A673 (cell line): Measurements from ENCODE around the gene ITGB8. TPM values are rescaled to one million over a fixed set of nuclear protein-coding genes. Genes with fewer than 3 reads are reported as not detected.

ENCODE experiments used
- BruUV-seq: library from RNA; stranded (reverse); fragments of 400-500 nt; replicated peaks from 2 replicates; lab custom pipeline; 2021; lab: Mats Ljungman, UMichigan
- CTCF ChIA-PET: fragments of 300-600 bp; sonication (Branson Sonifier 250); formaldehyde crosslinking; loops from one replicate; lab custom pipeline; 2022; ENCODE audit warnings: antibody characterized with exemption; lab: Charles Lee
- POLR2A ChIA-PET: fragments of 300-600 bp; sonication (Branson Sonifier 250); formaldehyde crosslinking; loops from one replicate; lab custom pipeline; 2022; ENCODE audit warnings: antibody characterized with exemption; ENCODE audit not compliant: low non-redundant PET; lab: Charles Lee
- DNase-seq: peaks from one replicate; pipeline ENCODE4 v3.0.0-alpha.2; 2015; ENCODE audit warnings: low spot score
- H3K27ac ChIP-seq: fragments of 200-600 bp; sonication (generic); 2 replicates; pipeline ENCODE4 v1.5.1; 2016; ENCODE audit warnings: mixed run types, low read depth, mild to moderate bottlenecking, mixed read lengths, antibody characterized with exemption, low read length; ENCODE audit not compliant: poor library complexity, severe bottlenecking
- H3K27me3 ChIP-seq: fragments of 200-600 bp; sonication (generic); replicated peaks from 2 replicates; pipeline ENCODE4 v1.6.1; 2017; ENCODE audit warnings: mixed run types, low read depth, mild to moderate bottlenecking, mixed read lengths, antibody characterized with exemption, low read length; ENCODE audit not compliant: insufficient read depth, poor library complexity
- H3K36me3 ChIP-seq: fragments of 200-600 bp; sonication (generic); 2 replicates; pipeline ENCODE4 v1.6.1; 2016; ENCODE audit warnings: mixed run types, mild to moderate bottlenecking, mixed read lengths, antibody characterized with exemption, low read length; ENCODE audit not compliant: insufficient read depth, poor library complexity, severe bottlenecking
- H3K4me1 ChIP-seq: fragments of 200-600 bp; sonication (generic); 2 replicates; pipeline ENCODE4 v1.6.1; 2017; ENCODE audit warnings: mixed run types, mild to moderate bottlenecking, mixed read lengths, antibody characterized with exemption, low read length; ENCODE audit not compliant: insufficient read depth, poor library complexity, severe bottlenecking
- H3K4me3 ChIP-seq: fragments of 200-600 bp; sonication (generic); 2 replicates; pipeline ENCODE4 v1.5.1; 2016; ENCODE audit warnings: low read depth, mixed run types, mild to moderate bottlenecking, mixed read lengths, low read length; ENCODE audit not compliant: poor library complexity, severe bottlenecking
- H3K9me3 ChIP-seq: fragments of 200-600 bp; sonication (generic); 2 replicates; pipeline ENCODE4 v1.6.1; 2016; ENCODE audit warnings: mixed run types, low read depth, mild to moderate bottlenecking, mixed read lengths, antibody characterized with exemption, low read length; ENCODE audit not compliant: poor library complexity, severe bottlenecking
- CTCF ChIP-seq: fragments of 300-800, 200-600 bp; sonication (generic); conservative IDR thresholded peaks from 2 replicates; pipeline ENCODE4 v1.5.1; 2017; ENCODE audit warnings: low read depth, mild to moderate bottlenecking, antibody characterized with exemption, low read length, moderate library complexity, mixed read lengths
- EZH2 ChIP-seq: fragments of 200-600 bp; sonication (generic); IDR thresholded peaks from 2 replicates; pipeline ENCODE4 v1.6.1; 2017; ENCODE audit warnings: borderline replicate concordance, low read depth, mild to moderate bottlenecking, mixed read lengths, antibody characterized with exemption, low read length; ENCODE audit not compliant: poor library complexity, severe bottlenecking
- intact Hi-C: fragments of 100-400 bp; cut with micrococcal nuclease; formaldehyde crosslinking; loops from one replicate; pipeline ENCODE4 v1.10.0; 2022; ENCODE audit not compliant: unreplicated experiment
- total RNA-seq: library from RNA; stranded (reverse); gene quantifications from 2 replicates; pipeline ENCODE4 v1.2.3, GENCODE V29; 2021

ITGB8 gene
- total RNA-seq, 1 experiment from 2014 or later = 1.3 TPM

- DNase-seq = no peak
- Histone ChIP-seq H3K36me3 (no peaks in the 10 kb centered on the region), H3K4me3 (no peak overlapping the region), H3K4me1 (no peaks in the 10 kb centered on the region), H3K27me3 (no peaks in the 10 kb centered on the region), H3K27ac (no peak overlapping the region), H3K9me3 (no peaks in the 10 kb centered on the region)
- no TSS peak for BruUV-seq
- ChIA-PET CTCF (no interaction called here), POLR2A (no interaction called here)
- no peak for TF ChIP-seq CTCF
- TF ChIP-seq EZH2 = no peak
- intact Hi-C loops = no loop called here
These were observed 87.1 kb downstream of the ITGB8 start for GRCh38 chr7:20417675-20418382.

- no peak overlapping the region for H3K27ac ChIP-seq
- no peaks in the 10 kb centered on the region for H3K27me3 ChIP-seq
- DNase-seq = no peak
- ChIA-PET POLR2A (interaction anchor here (0.6 kb wide), 1 partner anchor 14 kb away, joined by 3 read pairs; no protein-coding TSS in a partner anchor), CTCF (no interaction called here)
- no peaks in the 10 kb centered on the region for H3K9me3 ChIP-seq
- H3K36me3 ChIP-seq = no peaks in the 10 kb centered on the region
- intact Hi-C loops = no loop called here
- TF ChIP-seq EZH2 (no peak), CTCF (no peak)
- BruUV-seq = no TSS peak
- no peak overlapping the region for H3K4me3 ChIP-seq
- H3K4me1 ChIP-seq = no peaks in the 10 kb centered on the region
These were observed 93.8 kb downstream of the ITGB8 start for GRCh38 chr7:20424500-20424899.

GRCh38 chr7:20430664-20431063, 100.0 kb downstream of the ITGB8 start:
- H3K36me3 ChIP-seq = no peaks in the 10 kb centered on the region
- no peak for DNase-seq
- H3K27ac ChIP-seq = no peak overlapping the region
- POLR2A ChIA-PET = no interaction called here
- CTCF ChIA-PET = no interaction called here
- peaks cover 15% of the 10 kb centered on the region for H3K27me3 ChIP-seq
- H3K9me3 ChIP-seq = no peaks in the 10 kb centered on the region
- intact Hi-C loops = no loop called here
- no peak overlapping the region for H3K4me3 ChIP-seq
- no TSS peak for BruUV-seq
- TF ChIP-seq EZH2 (no peak), CTCF (no peak)
- H3K4me1 ChIP-seq = no peaks in the 10 kb centered on the region
